ENCODE data around the gene PTCH2. TPM values are rescaled to one million over a fixed set of nuclear protein-coding genes. Genes with fewer than 3 reads are reported as not detected.

Gene PTCH2
- total and polyA plus RNA-seq, 2 donors from 2014 or later: 0.24 to 1.2 TPM

- DNase-seq: peak; percentile 41 to 84 (median 75)
Observed at GRCh38 chr1:44808938-44809917, 33.8 kb downstream of the PTCH2 start.

DNA sequence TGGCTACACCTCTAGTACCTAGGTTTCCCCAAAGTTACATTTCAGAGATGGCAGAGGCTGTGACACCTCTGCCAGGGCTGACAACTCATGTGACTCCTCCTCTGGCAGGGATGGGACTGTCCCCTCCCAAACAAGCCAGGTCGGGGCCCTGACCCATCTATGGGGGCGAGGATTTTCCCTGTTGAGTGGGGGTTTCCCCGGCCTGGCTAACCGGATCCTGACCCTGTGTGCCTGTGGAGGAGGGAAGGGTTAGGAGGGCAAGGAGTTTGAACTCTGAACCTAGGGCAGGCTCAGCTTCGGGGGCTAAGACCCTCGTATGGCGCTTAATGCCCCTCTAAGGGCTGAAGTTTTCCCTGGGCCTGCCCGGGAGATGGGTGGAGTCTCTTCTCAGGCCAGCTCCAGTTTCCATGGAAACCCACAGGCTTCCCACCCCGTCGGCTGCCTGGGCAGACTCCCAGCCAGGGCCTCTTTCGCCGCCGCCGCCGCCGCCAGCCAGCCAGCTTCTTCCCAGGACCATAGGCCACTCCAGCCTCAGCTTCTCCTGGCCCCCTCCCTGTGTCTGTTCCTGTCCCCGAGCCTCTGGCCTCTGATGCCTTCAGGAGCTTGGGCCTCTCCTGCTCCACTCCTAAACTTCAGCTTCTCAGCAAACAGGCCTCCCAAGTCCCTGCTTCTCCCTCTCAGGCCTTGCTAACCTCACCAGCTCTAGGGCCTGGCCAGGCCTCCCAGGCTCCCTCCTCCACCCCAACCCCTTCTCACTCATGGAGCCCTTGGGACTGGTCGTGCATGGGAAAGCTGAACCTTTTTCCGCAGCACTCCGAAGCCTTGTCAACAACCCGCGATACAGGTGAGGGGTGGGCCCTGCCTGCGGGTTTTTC, 34.8 kb downstream of the PTCH2 start, which contains the start of gene BTBD19:
TSS of gene BTBD19 (plus strand) at position 461 of the 875 bp plus-strand sequence. CDS start at position 759, 298 bp downstream.
- no peaks in the 10 kb centered on the region for H3K27me3 ChIP-seq (ENCODE audit: control insufficient read depth, insufficient read depth, low read length)
- H3K9ac ChIP-seq (ENCODE audit: low read length in 3 of 3): peak within 1 kb of the TSS; percentile 35 to 97 (median 61)
- intact Hi-C loops (cut with DNase I): no loop called here
- TF ChIP-seq CTCF (IDR thresholded peaks at IDR 0.05; ENCODE audit: borderline replicate concordance, extremely low read depth, insufficient read depth): no peak
- H3K27ac ChIP-seq (ENCODE audit: low read depth in 2 of 2, low read length in 2 of 2): peak within 1 kb of the TSS; percentile 98 to 100
- peaks cover 19 to 48% (median 39%) of the 10 kb centered on the region in 3 donors for H3K4me1 ChIP-seq (ENCODE audit: control insufficient read depth in 2 of 3, insufficient read depth in 2 of 3, low read depth in 1 of 3, low read length in 3 of 3)
- DNase-seq: peak; percentile 92 to 96 (median 95)
- no peaks in the 10 kb centered on the region for H3K9me3 ChIP-seq (ENCODE audit: control insufficient read depth in 2 of 3, insufficient read depth in 1 of 3, low read length in 3 of 3)
- H3K36me3 ChIP-seq (ENCODE audit: control insufficient read depth in 2 of 3, insufficient read depth in 3 of 3, low read length in 3 of 3): peaks cover 0 to 8% (median 2%) of the 10 kb centered on the region in 3 donors
- no peak for FAIRE-seq
- H3K4me3 ChIP-seq (ENCODE audit: low read length in 3 of 3): peak within 1 kb of the TSS; percentile 12 to 45 (median 42)

More at GRCh38 chr1:44808938-44809917, 33.8 kb downstream of the PTCH2 start:
- peaks cover 0 to 5% (median 2%) of the 10 kb centered on the region in 3 donors for H3K36me3 ChIP-seq (ENCODE audit: control insufficient read depth in 2 of 3, insufficient read depth in 3 of 3, low read length in 3 of 3)
- peak overlapping the region; percentile 35 to 97 (median 61) for H3K9ac ChIP-seq (ENCODE audit: low read length in 3 of 3)
- no peak for TF ChIP-seq CTCF (IDR thresholded peaks at IDR 0.05; ENCODE audit: borderline replicate concordance, extremely low read depth, insufficient read depth)
- FAIRE-seq: no peak
- peak overlapping the region; percentile 12 to 45 (median 42) for H3K4me3 ChIP-seq (ENCODE audit: low read length in 3 of 3)
- H3K27me3 ChIP-seq (ENCODE audit: control insufficient read depth, insufficient read depth, low read length): no peaks in the 10 kb centered on the region
- no peaks in the 10 kb centered on the region for H3K9me3 ChIP-seq (ENCODE audit: control insufficient read depth in 2 of 3, insufficient read depth in 1 of 3, low read length in 3 of 3)
- H3K4me1 ChIP-seq (ENCODE audit: control insufficient read depth in 2 of 3, insufficient read depth in 2 of 3, low read depth in 1 of 3, low read length in 3 of 3): peaks cover 19 to 48% (median 39%) of the 10 kb centered on the region in 3 donors
- peak overlapping the region; percentile 98 to 100 for H3K27ac ChIP-seq (ENCODE audit: low read depth in 2 of 2, low read length in 2 of 2)
- intact Hi-C loops (cut with DNase I): no loop called here

DNA sequence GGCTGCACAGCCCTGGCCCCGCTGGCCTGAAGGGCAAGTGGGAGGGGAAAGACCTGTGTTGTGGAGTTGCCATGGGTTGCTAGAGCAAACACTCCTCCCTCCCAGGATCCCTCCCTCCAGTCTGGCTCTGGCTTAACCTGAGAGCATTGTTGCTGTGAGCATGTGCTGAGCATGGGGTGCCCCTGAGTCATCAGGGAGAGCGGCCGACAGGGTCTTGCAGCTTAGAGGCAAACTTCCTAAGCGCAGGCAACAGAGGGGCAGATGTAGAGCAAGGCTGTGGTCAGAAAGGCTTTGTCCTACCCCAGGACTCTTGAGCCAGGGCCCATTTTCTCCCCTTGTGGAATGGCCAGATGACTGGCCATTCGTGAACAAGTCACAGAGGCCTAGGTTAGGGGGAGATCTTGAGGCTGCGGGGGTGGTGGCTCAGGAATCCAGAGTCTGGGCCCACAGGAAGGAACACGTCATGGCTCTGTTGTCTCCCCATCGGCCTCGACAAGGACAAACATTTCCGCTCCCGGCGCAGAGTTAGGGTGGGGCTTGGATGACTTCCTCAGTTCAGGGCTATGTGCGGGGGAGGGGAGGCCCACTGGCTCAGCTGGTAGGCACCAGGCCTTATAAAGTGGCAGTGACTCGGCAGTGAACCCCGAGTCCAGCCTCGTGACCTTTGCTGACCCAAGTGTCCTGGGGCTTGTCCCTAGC, 35.5 kb downstream of the PTCH2 start:
- Histone ChIP-seq H3K4me3 (ENCODE audit: low read length in 3 of 3) (peak overlapping the region in 1 of 3 donors; percentile 40), H3K9me3 (ENCODE audit: control insufficient read depth in 2 of 3, insufficient read depth in 1 of 3, low read length in 3 of 3) (no peaks in the 10 kb centered on the region), H3K27ac (ENCODE audit: low read depth in 2 of 2, low read length in 2 of 2) (peak overlapping the region; percentile 98 to 100), H3K36me3 (ENCODE audit: control insufficient read depth in 2 of 3, insufficient read depth in 3 of 3, low read length in 3 of 3) (peaks cover 0 to 8% (median 4%) of the 10 kb centered on the region in 3 donors), H3K9ac (ENCODE audit: low read length in 3 of 3) (peak overlapping the region in 2 of 3 donors; percentile 50 to 97), H3K27me3 (ENCODE audit: control insufficient read depth, insufficient read depth, low read length) (no peaks in the 10 kb centered on the region), H3K4me1 (ENCODE audit: control insufficient read depth in 2 of 3, insufficient read depth in 2 of 3, low read depth in 1 of 3, low read length in 3 of 3) (peaks cover 19 to 46% (median 39%) of the 10 kb centered on the region in 3 donors)
- peak; percentile 49 for FAIRE-seq
- no peak for TF ChIP-seq CTCF (IDR thresholded peaks at IDR 0.05; ENCODE audit: borderline replicate concordance, extremely low read depth, insufficient read depth)
- peak; percentile 90 to 99 (median 96) for DNase-seq
- intact Hi-C loops (cut with DNase I): no loop called here

All from kidney (tissue), 14 donors.